Mesothelial cell of epicardium (in vitro differentiated cells): Measurements from ENCODE around the gene MMRN1. TPM values are rescaled to one million over a fixed set of nuclear protein-coding genes. Genes with fewer than 3 reads are reported as not detected.

Source experiments
- DNase-seq, 2 experiments: peaks; one replicate each; pipeline ENCODE4 v3.0.0; 2021; ENCODE audit warnings: low spot score in 2 of 2; ENCODE audit not compliant: unreplicated experiment in 2 of 2
- H3K27ac Mint-ChIP-seq: 2 replicates; pipeline ENCODE4 v1.8.0; 2021; ENCODE audit warnings: mixed read lengths
- H3K27me3 Mint-ChIP-seq: 2 replicates; pipeline ENCODE4 v1.8.0; 2021; ENCODE audit warnings: low read depth, mixed read lengths
- H3K36me3 Mint-ChIP-seq: 2 replicates; pipeline ENCODE4 v1.8.0; 2021; ENCODE audit warnings: mixed read lengths
- H3K4me1 Mint-ChIP-seq: 2 replicates; pipeline ENCODE4 v1.8.0; 2021; ENCODE audit warnings: mixed read lengths
- H3K4me3 Mint-ChIP-seq: 2 replicates; pipeline ENCODE4 v1.8.0; 2021; ENCODE audit warnings: mild to moderate bottlenecking, moderate library complexity, mixed read lengths
- H3K9me3 Mint-ChIP-seq: 2 replicates; pipeline ENCODE4 v1.8.0; 2021; ENCODE audit warnings: mixed read lengths
- CTCF ChIP-seq: fragments of 200-600 bp; sonication (generic); IDR thresholded peaks from one replicate; pipeline ENCODE4 v1.5.0; 2021; ENCODE audit warnings: antibody characterized with exemption; ENCODE audit not compliant: unreplicated experiment
- total RNA-seq: library from RNA; stranded (reverse); gene quantifications from 3 replicates; pipeline ENCODE4 v1.2.1, GENCODE V29; 2021

The MMRN1 gene
- total RNA-seq, 1 donor from 2014 or later, result not detected

- Mint-ChIP-seq H3K4me3 (no peak overlapping the region), H3K36me3 (no peaks in the 10 kb centered on the region), H3K9me3 (peaks cover 5% of the 10 kb centered on the region), H3K4me1 (peaks cover 13% of the 10 kb centered on the region), H3K27ac (no peak overlapping the region), H3K27me3 (no peaks in the 10 kb centered on the region)
- TF ChIP-seq CTCF, result no peak
- DNase-seq, result no peak
These were observed 9.9 kb downstream of the MMRN1 start for GRCh38 chr4:89904524-89904923.

- Mint-ChIP-seq H3K4me1 (peaks cover 13% of the 10 kb centered on the region), H3K36me3 (no peaks in the 10 kb centered on the region), H3K27me3 (no peaks in the 10 kb centered on the region), H3K9me3 (peaks cover 5% of the 10 kb centered on the region), H3K4me3 (no peak overlapping the region), H3K27ac (no peak overlapping the region)
- no peak for TF ChIP-seq CTCF
- no peak for DNase-seq
These were observed 11.7 kb downstream of the MMRN1 start for GRCh38 chr4:89906316-89906715.

GRCh38 chr4:89906777-89907521 is 12.3 kb downstream of the MMRN1 start:
- DNase-seq, result no peak
- Mint-ChIP-seq H3K4me3 (no peak overlapping the region), H3K27me3 (no peaks in the 10 kb centered on the region), H3K9me3 (peaks cover 5% of the 10 kb centered on the region), H3K4me1 (peaks cover 13% of the 10 kb centered on the region), H3K36me3 (no peaks in the 10 kb centered on the region), H3K27ac (no peak overlapping the region)
- no peak for TF ChIP-seq CTCF

GRCh38 chr4:89909889-89910288 is 15.2 kb downstream of the MMRN1 start:
- Mint-ChIP-seq H3K27me3 (no peaks in the 10 kb centered on the region), H3K27ac (no peak overlapping the region), H3K4me3 (no peak overlapping the region), H3K4me1 (peaks cover 10% of the 10 kb centered on the region), H3K36me3 (no peaks in the 10 kb centered on the region), H3K9me3 (peaks cover 5% of the 10 kb centered on the region)
- DNase-seq, result no peak
- no peak for TF ChIP-seq CTCF

GRCh38 chr4:89913623-89914022 is 19.0 kb downstream of the MMRN1 start:
- H3K4me3 Mint-ChIP-seq, result no peak overlapping the region

More at GRCh38 chr4:89913623-89914022, 19.0 kb downstream of the MMRN1 start:
- Mint-ChIP-seq H3K27ac (no peak overlapping the region), H3K36me3 (no peaks in the 10 kb centered on the region), H3K27me3 (no peaks in the 10 kb centered on the region), H3K9me3 (no peaks in the 10 kb centered on the region), H3K4me1 (peaks cover 18% of the 10 kb centered on the region)
- DNase-seq, result no peak
- no peak for TF ChIP-seq CTCF
